Muscle layer of duodenum (tissue), 2 donors: Measurements from ENCODE around the gene PNRC2.
"Not testable (repeated sequence)": the region's sequence is repeated elsewhere in the genome, so short reads cannot be mapped to it uniquely, and the experiment has no call there.

Experiments used
- H3K27ac ChIP-seq: one replicate; pipeline ENCODE4 v1.7.0; 2013; ENCODE audit warnings: mild to moderate bottlenecking, low read length
- H3K27me3 ChIP-seq: one replicate; pipeline ENCODE4 v1.7.0; 2013; ENCODE audit warnings: low read depth, mild to moderate bottlenecking, control low read depth, low read length
- H3K36me3 ChIP-seq, 2 donors: one replicate each; pipeline ENCODE4 v1.7.0; 2013; ENCODE audit warnings: low read length in 2 of 2, control low read depth in 1 of 2, mild to moderate bottlenecking in 1 of 2; ENCODE audit not compliant: insufficient read depth in 2 of 2, control insufficient read depth in 1 of 2
- H3K4me1 ChIP-seq, 2 donors: one replicate each; pipeline ENCODE4 v1.7.0; 2013; ENCODE audit warnings: low read length in 2 of 2, mild to moderate bottlenecking in 2 of 2, control low read depth in 1 of 2, moderate library complexity in 1 of 2; ENCODE audit not compliant: insufficient read depth in 2 of 2, control insufficient read depth in 1 of 2
- H3K4me3 ChIP-seq, 2 donors: one replicate each; pipeline ENCODE4 v1.7.0; 2013; ENCODE audit warnings: low read length in 2 of 2, low read depth in 1 of 2, mild to moderate bottlenecking in 1 of 2
- H3K9me3 ChIP-seq, 2 donors: one replicate each; pipeline ENCODE4 v1.7.0; 2013; ENCODE audit warnings: low read length in 2 of 2, control low read depth in 1 of 2, mild to moderate bottlenecking in 1 of 2; ENCODE audit not compliant: control insufficient read depth in 1 of 2
- donor health status: healthy.

PNRC2 gene

GRCh38 chr1:23996700-23997229 is 37.1 kb downstream of the PNRC2 start:
- no peaks in the 10 kb centered on the region for H3K9me3 ChIP-seq
- no peak overlapping the region for H3K27ac ChIP-seq
- H3K27me3 ChIP-seq: no peaks in the 10 kb centered on the region
- H3K4me3 ChIP-seq: no peak overlapping the region
- H3K36me3 ChIP-seq: no peaks in the 10 kb centered on the region
- H3K4me1 ChIP-seq: no peaks in the 10 kb centered on the region

- Histone ChIP-seq H3K4me3 (no peak overlapping the region), H3K36me3 (no peaks in the 10 kb centered on the region), H3K4me1 (no peaks in the 10 kb centered on the region), H3K9me3 (no peaks in the 10 kb centered on the region), H3K27me3 (no peaks in the 10 kb centered on the region), H3K27ac (no peak overlapping the region)
These were observed 38.2 kb downstream of the PNRC2 start for GRCh38 chr1:23997812-23998211.

- no peaks in the 10 kb centered on the region for H3K36me3 ChIP-seq
- H3K27ac ChIP-seq: no peak overlapping the region
- no peaks in the 10 kb centered on the region for H3K4me1 ChIP-seq
- no peaks in the 10 kb centered on the region for H3K9me3 ChIP-seq
- H3K4me3 ChIP-seq: no peak overlapping the region
- no peaks in the 10 kb centered on the region for H3K27me3 ChIP-seq
These were observed 39.6 kb downstream of the PNRC2 start for GRCh38 chr1:23999156-23999671.

- Histone ChIP-seq H3K4me3 (no peak overlapping the region), H3K9me3 (no peaks in the 10 kb centered on the region), H3K36me3 (no peaks in the 10 kb centered on the region), H3K27ac (no peak overlapping the region), H3K4me1 (no peaks in the 10 kb centered on the region), H3K27me3 (no peaks in the 10 kb centered on the region)
These were observed 43.1 kb downstream of the PNRC2 start for GRCh38 chr1:24002695-24003094.

- no peaks in the 10 kb centered on the region for H3K9me3 ChIP-seq
- H3K27me3 ChIP-seq: no peaks in the 10 kb centered on the region
- H3K4me3 ChIP-seq: no peak overlapping the region
- no peaks in the 10 kb centered on the region for H3K36me3 ChIP-seq
- H3K4me1 ChIP-seq: no peaks in the 10 kb centered on the region
- H3K27ac ChIP-seq: no peak overlapping the region
These were observed 43.8 kb downstream of the PNRC2 start for GRCh38 chr1:24003331-24003972.

- no peak overlapping the region for H3K4me3 ChIP-seq
- no peak overlapping the region for H3K27ac ChIP-seq
- no peaks in the 10 kb centered on the region for H3K36me3 ChIP-seq
- H3K27me3 ChIP-seq: no peaks in the 10 kb centered on the region
- no peaks in the 10 kb centered on the region for H3K4me1 ChIP-seq
- H3K9me3 ChIP-seq: no peaks in the 10 kb centered on the region
These were observed 44.5 kb downstream of the PNRC2 start for GRCh38 chr1:24004132-24004531.

- Histone ChIP-seq H3K4me1 (no peaks in the 10 kb centered on the region), H3K36me3 (no peaks in the 10 kb centered on the region), H3K9me3 (no peaks in the 10 kb centered on the region), H3K4me3 (no peak overlapping the region), H3K27me3 (no peaks in the 10 kb centered on the region), H3K27ac (no peak overlapping the region)
These were observed 45.5 kb downstream of the PNRC2 start for GRCh38 chr1:24005163-24005562.

- Histone ChIP-seq H3K27ac (no peak overlapping the region), H3K9me3 (no peaks in the 10 kb centered on the region), H3K4me3 (no peak overlapping the region), H3K27me3 (no peaks in the 10 kb centered on the region), H3K36me3 (no peaks in the 10 kb centered on the region), H3K4me1 (no peaks in the 10 kb centered on the region)
These were observed 47.5 kb downstream of the PNRC2 start for GRCh38 chr1:24007079-24007478.

- not testable (repeated sequence) for H3K9me3 ChIP-seq, H3K27me3 ChIP-seq, H3K4me3 ChIP-seq, H3K27ac ChIP-seq, H3K4me1 ChIP-seq, H3K36me3 ChIP-seq
These were observed 49.1 kb downstream of the PNRC2 start for GRCh38 chr1:24008574-24009184.

GRCh38 chr1:24009406-24009805 is 49.8 kb downstream of the PNRC2 start:
- H3K27ac ChIP-seq: no peak overlapping the region
- H3K27me3 ChIP-seq: no peaks in the 10 kb centered on the region
- no peak overlapping the region for H3K4me3 ChIP-seq
- H3K4me1 ChIP-seq: no peaks in the 10 kb centered on the region
- no peaks in the 10 kb centered on the region for H3K36me3 ChIP-seq
- H3K9me3 ChIP-seq: no peaks in the 10 kb centered on the region

- Histone ChIP-seq H3K27ac (no peak overlapping the region), H3K9me3 (no peaks in the 10 kb centered on the region), H3K36me3 (no peaks in the 10 kb centered on the region), H3K4me1 (peaks cover 0 to 6% of the 10 kb centered on the region in 2 donors), H3K27me3 (no peaks in the 10 kb centered on the region), H3K4me3 (no peak overlapping the region)
These were observed 51.0 kb downstream of the PNRC2 start for GRCh38 chr1:24010650-24011049.
